Stimulated activated CD8-positive, alpha-beta memory T cell treated with anti-CD3 and anti-CD28 coated beads, Interleukin-4, amount 100 ng/mL, for 48 hours (primary cell): ENCODE data around the gene CFAP57.
"Not testable (repeated sequence)": the region's sequence is repeated elsewhere in the genome, so short reads cannot be mapped to it uniquely, and the experiment has no call there.

Experiments
- DNase-seq: peaks from one replicate; pipeline ENCODE4 v3.0.0-alpha.2; 2020

CFAP57 gene

DNA sequence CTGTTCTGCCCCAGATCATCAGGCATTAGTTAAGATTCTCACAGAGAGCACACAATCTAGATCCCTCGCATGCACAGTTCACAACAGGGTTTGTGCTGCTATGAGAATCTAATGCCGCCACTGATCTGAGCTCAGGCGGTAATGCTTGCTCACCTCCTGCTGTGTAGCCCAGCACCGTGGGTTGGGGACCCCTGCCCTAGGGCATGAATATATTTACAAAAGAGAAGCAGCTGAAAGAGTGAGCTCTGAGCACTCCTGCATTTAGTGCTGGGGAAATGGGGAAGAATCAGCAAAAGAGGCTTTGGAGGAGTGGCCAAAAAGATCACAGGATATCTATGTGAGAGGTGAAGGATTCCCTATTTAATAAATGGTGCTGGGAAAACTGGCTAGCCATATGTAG lies 5.6 kb downstream of the CFAP57 start:
- no peak for DNase-seq

DNA sequence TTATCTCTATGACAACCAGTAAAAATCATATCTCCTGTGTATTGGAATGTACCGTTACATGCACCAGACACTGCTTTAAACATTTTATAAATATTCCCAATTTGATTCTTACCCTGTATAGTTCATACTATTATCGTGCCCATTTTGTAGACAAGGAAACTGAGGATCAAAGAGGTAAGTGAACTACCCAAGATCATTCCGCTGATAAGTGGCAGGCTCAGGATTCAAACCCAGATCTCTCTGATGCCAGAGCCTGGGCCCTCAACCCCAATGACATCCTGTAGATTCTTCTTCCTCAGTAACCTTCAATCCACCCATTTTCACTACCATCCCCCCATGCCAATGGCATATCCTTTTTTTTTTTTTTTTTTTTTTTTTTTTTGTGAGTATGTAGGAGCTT lies 12.3 kb downstream of the CFAP57 start:
- DNase-seq = no peak

DNA sequence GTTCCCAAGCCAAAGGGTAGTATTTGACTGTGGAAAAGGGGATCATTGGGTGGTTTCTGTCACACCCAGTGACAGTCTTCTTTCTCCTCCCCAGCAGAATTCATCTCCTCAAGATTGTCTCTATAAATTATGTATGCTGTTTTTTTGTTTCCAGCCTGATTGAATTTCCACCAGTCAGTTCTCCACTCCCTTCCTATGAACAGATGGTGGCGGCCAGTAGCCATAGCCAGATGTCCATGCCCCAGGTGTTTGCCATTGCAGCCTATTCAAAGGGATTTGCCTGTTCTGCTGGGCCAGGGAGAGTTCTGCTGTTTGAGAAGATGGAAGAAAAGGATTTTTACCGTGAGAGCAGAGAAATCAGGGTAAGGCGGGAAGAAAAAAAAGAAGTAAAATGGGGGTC lies 12.9 kb downstream of the CFAP57 start:
- DNase-seq = no peak

DNA sequence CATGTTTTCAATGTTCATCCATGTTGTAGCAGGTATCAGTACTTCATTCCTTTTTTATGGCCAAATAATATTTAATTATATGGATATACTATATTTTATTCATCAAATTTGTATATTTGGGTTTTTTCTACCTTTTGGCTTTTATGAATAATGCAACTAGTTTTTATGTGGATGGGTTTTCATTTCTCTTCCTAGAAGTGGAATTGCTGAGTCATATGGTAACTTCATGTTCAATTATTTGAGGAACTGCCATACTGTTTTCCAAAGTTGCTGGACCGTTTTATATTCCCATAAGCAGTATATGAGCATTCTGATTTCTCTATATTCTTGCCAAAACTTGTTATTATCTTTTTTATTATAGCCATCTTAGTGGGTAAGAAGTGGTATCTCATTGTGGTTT lies 16.0 kb downstream of the CFAP57 start:
- no peak for DNase-seq

DNA sequence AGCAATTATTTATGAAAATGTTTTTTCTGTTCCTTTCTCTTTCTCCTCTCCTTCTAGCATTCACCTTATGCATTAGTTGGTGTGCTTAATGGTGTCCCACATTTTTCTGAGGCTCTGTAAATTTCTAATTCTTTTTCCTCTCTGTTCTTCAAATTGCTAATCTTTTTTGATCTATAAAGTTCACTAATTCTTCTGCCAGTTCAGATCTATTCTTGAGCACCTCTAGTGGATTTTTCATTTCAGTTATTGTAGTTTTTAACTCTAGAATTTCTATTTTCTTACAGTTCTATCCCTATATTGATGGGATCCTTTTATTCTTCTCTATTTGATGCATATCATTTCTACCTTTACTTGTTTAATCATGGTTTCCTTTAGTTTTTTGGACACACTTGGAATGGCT lies 22.4 kb downstream of the CFAP57 start:
- no peak for DNase-seq

DNA sequence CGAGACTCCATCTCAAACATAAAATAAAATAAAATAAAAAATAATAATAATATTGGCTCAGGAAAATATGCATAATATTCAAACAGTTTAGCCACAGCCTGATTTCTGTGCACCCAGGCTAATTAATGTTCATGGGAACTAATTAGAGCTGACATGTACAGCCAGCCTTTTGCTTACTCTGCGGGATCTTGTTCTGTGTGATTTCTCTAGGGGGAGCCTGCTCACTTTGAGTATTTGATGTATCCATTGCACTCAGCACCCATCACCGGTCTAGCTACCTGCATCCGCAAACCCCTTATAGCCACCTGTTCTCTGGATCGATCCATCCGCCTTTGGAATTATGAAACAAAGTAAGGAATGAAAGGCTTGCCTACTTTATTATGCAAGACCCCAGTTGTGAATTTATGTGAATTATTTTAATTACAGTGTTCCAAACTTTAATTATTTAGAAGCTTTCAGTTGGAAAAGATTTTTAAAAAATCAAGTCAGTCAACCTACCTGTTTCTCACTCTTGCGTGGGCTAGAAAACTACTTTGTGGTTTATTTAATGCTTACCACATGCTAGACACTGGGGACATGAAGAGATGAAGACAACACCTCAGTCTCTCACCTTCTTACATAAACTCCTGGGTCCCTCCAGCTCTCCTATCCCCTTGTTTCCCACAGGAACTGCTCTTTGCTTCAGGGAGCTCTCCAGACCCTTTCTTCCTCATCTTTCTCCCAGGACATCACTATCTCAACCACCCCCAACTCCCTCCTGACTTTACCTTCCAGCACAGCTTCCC lies 25.4 kb downstream of the CFAP57 start:
- DNase-seq = no peak

DNA sequence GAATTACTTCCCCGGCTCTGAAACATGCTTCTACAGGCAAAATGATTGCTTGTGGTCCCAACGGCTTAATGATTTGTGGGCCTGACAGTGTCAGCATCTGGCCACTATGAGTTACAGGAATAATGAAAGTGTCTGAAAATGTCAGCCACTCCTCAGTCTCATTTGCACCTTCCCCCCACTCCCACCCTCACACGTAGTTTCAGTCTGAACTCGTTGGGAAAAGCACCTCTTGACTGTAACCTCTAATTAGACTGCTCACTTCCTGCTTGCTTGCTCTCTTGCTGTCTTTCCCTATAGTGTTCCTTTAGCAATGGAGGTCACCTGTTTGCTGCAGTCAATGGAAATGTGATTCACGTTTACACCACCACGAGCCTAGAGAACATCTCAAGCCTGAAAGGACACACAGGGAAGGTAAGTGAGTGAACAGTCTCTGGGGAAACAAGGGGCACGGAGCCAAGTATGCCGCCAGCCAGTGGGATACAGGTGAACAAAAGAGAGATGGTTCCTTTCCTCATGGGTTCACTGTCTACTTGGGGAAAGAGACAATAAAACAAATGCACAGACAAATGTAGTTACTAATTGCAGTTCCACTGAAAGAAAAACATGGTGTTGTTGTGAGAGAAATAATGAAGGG lies 27.1 kb downstream of the CFAP57 start:
- no peak for DNase-seq

DNA sequence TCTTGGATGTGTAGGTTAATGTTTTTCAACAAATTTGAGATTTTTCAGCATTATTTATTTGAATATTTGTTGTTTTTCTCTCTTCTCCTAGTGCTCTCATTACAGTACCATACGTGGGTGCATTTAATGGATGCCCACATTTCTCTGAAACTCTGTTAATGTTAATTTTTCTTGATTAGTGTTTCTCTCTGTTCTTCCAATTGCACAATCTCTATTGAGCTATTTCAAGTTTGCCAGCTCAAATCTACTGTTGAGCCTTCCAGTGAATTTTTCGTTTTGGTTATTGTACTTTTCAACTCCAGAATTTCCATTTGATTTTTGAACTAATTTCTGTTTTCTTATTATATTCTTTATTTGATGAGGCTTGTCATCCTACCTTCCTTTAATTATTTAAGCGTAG lies 31.7 kb downstream of the CFAP57 start:
- no peak for DNase-seq

DNA sequence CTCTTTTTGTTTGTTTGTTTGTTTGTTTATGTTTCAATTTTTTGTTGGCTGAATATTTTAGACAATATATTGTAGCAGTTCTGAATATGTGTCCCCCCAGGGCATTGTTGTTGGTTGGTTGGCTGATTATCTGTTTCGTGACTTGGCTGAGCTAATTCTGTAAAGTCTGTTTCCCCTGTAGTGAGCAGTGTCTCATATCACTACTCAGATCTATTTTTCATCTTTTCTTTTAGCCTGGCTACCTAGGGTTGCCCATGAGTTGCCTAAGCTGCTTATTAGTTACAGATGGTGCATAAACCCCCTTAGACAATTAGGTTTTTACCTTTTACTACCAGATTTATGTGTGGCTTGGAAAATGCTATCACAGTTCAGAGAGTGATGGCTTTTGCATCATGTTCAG lies 32.3 kb downstream of the CFAP57 start:
- no peak for DNase-seq

DNA sequence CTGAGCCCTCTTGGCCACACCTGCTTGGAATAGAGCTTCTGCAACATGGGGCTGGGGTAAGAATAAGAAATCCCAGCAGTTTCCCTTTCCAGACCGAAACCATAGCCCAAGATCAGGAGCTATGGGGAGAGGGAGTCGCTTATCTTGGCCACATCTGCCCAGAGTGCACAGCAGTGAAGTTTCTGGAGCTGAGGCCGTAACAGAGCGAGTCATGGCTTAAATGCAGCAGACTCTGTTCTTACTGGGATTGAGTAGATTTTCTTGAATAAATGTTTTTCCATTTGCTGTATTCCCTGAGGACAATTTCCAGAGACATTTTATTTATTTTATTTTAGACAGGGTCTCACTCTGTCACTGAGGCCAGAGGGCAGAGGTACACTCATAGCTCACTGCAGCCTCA lies 33.5 kb downstream of the CFAP57 start:
- no peak for DNase-seq

DNA sequence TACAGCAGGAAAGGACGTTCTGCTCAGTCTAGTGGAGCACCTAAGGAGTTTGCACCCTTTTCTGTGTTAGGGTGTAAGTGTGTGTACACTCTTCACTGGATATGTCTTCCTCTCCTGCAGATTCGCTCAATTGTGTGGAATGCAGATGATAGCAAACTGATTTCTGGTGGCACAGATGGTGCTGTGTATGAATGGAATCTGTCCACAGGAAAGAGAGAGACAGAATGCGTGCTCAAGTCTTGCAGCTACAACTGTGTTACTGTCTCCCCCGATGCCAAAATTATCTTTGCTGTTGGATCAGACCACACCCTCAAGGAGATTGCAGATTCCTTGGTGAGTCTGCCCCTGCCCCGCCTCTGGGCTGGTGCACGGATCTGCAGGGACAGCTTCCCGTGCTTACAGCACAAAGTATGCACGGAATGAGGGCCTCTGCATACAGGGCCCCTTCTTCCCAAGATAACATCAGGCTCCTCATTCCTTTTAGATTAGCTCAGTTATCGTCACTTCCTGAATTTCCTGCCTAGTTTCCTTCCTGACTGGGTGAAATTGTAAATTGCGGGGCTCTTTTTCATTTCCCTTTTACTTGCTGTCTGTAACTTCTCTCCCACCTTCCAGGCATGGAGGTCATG lies 34.6 kb downstream of the CFAP57 start:
- no peak for DNase-seq

DNA sequence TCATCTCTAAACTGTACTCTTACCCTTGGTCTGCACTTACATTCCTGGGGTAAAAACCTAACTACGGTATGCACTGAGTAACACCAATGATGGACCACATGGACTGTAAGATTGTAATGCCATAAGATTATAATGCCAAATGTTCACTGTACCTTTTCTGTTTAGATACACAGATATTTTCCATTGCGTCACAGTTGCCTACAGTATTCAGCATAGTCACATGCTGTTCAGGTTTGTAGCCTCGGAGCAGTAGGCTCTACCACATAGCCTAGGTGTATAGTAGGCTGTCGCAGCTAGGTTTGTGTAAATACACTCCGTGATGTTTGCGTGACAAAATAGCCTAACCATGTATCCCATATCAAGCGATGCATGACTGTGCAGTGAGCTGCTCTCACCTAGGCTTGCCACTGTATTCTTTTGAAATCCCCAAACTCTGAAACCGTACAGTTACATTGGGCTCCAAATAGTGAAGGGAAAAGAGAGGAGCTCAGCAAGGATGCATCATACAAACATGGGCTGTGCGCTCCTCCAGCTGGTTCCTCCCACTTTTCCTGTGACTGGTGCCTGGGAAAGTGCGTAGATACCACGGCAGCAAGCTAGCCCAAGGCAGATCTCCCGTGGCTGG lies 35.2 kb downstream of the CFAP57 start:
- DNase-seq = no peak

DNA sequence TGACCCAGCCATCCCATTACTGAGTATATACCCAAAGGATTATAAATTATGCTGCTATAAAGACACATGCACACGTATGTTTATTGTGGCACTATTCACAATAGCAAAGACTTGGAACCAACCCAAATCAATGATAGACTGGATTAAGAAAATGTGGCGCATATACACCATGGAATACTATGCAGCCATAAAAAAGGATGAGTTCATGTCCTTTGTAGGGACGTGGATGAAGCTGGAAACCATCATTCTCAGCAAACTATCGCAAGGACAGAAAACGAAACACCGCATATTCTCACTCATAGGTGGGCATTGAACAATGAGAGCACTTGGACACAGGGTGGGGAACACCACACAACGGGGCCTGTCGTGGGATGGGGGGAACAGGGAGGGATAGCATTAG lies 36.1 kb downstream of the CFAP57 start:
- DNase-seq = not testable (repeated sequence)

DNA sequence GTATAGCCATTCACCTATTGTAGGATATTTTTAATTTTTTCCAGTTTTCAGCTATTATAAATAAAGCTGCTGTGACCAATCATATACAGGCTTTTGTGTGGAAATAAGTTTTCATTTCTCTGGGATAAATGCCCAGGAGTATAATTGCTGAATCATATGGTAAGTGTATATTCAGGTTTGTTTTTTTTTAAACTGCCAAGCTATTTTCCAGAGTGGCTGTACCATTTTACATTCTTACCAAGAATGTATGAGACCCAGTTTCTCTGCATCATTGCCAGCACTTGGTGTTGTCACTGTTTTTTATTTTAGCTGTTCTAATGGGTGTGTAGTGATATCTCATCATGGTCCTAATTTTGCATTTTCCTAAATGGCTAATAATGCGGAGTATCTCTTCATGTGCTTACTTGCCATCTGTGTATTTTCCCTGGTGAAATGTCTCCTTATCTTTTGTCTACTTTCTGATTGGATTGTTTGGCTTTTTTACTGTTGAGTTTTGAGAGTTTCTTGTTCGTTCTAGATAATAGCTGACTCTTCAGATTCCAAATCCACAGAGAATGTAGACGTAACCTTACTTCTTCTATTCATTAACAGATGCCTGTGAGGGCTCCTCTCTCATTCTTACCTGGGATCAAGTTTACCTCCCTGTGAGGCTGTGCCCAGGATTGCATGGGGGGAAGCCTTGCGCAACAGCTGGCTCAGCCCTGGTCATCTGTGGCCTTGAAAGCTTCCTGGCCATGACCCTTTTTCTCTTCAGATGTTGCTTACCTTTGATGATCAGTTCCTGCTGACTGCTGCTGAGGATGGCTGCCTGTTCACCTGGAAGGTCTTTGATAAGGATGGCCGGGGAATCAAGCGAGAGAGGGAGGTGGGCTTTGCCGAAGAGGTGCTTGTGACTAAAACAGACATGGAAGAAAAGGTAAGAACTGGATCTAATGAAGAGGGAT lies 42.6 kb downstream of the CFAP57 start:
- no peak for DNase-seq

DNA sequence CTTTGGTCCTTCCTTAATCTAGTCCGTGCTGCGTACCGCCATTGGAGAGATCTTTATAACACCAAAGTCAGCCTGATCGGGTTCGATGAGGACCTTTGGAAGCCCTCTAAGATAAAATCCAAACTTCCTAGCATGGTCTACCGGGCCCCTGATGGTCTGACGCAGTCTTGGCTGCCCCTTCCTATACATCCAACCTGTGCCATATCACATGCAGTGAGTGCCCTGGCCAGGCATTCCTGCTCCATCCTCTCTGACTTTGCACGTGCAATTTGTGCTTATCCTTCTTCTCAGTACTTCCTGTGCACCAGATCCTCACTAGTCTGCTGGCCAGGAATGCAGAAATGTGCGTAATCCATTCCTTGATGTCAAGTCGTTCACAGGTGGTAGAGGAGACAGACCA lies 45.6 kb downstream of the CFAP57 start:
- DNase-seq = no peak

DNA sequence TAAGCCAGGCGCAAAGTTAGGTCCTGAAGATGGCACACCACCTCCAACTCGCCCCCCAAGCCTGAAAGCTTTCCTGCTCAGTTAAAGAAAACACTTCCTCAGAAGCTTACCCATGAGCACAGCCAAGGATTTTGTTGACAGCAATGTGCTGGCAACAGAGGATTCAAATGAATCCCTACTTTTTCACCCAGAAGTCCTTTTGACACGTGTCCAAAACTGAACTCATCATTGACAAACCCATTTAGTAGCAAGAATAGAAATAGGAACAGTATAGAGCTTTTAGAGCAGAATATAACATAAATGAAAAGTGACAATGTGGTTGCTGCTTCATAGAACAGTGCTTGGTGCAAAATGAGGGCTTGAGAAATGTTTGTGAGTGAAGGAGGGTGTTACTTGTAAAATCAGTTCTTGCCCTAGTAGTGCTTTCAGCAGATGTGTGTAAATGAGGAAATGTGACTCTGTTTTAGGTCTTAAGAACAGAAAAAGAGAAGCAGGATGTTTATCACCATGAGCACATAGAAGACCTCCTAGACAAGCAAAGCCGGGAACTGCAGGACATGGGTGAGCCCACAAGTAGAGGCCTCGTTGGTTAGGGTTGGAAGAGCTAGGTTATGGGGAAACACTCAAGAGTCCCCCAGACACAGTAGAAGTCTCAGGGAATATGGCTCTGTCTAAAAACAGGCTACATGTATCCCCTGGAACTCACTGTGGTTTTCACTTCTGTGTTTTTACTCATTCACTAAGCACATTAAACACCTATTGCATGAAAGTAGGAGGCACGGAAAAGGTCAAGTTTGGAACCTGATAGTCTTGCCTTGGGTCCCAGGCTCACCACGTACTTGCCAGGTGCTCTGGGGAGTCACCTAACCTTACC lies 49.0 kb downstream of the CFAP57 start:
- no peak for DNase-seq

DNA sequence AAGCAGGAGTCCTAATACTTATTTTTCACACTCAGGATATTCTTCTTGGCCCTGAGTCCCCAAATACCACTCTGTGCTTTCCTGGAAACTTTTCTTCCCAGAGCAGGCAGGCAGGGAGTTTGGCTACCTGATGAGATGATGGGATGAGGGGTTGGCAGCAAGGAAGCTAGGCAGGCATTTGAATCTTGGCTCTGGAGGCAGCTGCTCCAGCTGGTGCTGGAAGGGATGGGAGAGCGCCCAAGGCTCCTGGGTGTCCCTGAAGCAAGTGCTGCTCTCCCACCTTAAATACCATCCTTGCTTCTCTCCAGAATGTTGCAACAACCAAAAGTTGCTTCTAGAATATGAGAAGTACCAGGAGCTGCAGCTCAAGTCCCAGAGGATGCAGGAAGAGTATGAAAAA lies 49.7 kb downstream of the CFAP57 start:
- no peak for DNase-seq

DNA sequence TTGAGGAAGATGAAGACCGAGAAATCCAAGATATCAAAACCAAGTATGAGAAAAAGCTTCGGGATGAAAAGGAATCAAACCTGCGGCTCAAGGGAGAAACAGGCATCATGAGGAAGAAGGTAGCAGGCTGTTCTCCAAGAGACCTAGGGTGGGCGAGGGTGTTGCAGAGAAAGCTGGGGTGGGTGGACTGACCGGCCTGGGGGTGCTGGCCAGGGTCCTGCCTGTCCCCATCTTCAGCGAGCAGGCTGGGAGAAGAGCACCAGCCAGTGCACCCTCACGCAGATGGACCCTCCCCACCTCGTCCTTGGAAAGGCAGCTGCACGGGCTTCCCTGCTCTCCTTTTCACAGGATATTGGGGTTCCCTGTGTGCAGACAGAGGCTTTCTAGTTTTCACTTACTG lies 50.7 kb downstream of the CFAP57 start:
- no peak for DNase-seq

DNA sequence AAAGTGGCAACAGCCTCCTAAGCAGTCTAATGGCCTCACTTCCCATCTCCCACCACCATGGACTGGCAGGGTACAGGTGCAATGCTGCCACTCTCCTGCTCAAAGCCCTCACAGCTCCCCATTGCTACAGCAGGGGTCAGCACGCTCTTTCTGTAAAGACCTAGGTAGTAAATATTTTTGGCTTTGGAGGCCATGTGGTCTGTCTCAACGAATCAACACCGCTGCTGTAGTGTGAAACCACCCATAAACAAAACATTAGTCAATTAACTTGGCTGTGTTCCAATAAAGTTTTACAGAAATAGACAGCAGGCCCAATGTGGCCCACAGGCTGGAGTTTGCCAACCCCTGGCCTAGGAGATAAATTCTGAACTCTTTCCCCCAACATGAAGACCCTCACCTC lies 53.0 kb downstream of the CFAP57 start:
- DNase-seq = no peak

DNA sequence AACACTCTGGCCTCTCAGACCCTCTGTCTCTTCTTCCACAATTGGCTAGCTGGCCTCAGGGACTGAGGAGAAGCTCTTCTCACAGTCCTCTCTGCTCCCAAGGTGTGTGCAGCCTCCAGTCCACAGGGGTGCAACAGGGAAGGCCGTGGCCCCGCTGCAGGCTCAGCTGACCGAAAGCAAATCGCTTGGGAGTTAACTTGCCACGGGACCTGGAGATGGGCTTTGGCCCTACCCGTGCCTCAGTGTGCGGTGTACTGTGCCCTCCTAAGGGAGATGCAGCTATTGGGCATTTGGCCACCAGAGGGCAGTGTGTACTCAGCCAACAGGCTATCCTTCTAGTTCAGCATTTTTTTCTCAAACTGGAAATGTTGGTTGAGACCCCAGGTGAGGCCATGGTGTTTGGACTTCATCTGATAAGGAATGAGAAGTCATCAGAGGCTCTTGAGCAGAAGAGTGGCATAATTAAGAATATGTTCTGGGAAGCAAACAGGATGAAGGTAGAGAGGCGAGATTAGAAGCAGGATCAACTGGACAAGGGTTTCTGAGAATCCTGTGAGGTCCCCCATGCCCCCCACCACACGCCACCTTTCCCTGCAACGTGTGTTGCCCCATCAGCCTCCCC lies 55.1 kb downstream of the CFAP57 start:
- peak; percentile 95 for DNase-seq
